DOHH2 (cell line): ENCODE results near the gene NFKBIE.

Source experiments
- H3F3A ChIP-seq: fragments of 200-600 bp; sonication (generic), shearing (Covaris generic); 2 replicates; pipeline ENCODE4 v1.6.0; 2016; ENCODE audit warnings: antibody characterized with exemption, mild to moderate bottlenecking; ENCODE audit not compliant: control insufficient read depth, insufficient read depth
- H3K27ac ChIP-seq: fragments of 200-600 bp; sonication (generic); 2 replicates; pipeline ENCODE4 v1.5.1; 2014; ENCODE audit warnings: low read depth, mild to moderate bottlenecking, low read length, moderate library complexity
- H3K27me3 ChIP-seq: fragments of 200-600 bp; sonication (generic); 2 replicates; pipeline ENCODE4 v1.6.1; 2014; ENCODE audit warnings: mild to moderate bottlenecking, low read length, mixed read lengths; ENCODE audit not compliant: control insufficient read depth
- H3K36me3 ChIP-seq: fragments of 200-600 bp; sonication (generic); 2 replicates; pipeline ENCODE4 v1.6.1; 2014; ENCODE audit warnings: mild to moderate bottlenecking, low read length, moderate library complexity, mixed read lengths; ENCODE audit not compliant: control insufficient read depth
- H3K4me1 ChIP-seq: fragments of 200-600 bp; sonication (generic); 2 replicates; pipeline ENCODE4 v1.6.1; 2014; ENCODE audit warnings: mild to moderate bottlenecking, low read length, mixed read lengths; ENCODE audit not compliant: control insufficient read depth
- H3K4me2 ChIP-seq: fragments of 200-600 bp; sonication (generic); 2 replicates; pipeline ENCODE4 v1.6.0; 2014; ENCODE audit warnings: mild to moderate bottlenecking, low read length, moderate library complexity
- H3K4me3 ChIP-seq: fragments of 200-600 bp; sonication (generic); 2 replicates; pipeline ENCODE4 v1.5.1; 2014; ENCODE audit warnings: mild to moderate bottlenecking, low read length, mixed read lengths
- H3K79me2 ChIP-seq: fragments of 200-600 bp; sonication (generic); 2 replicates; pipeline ENCODE4 v1.6.1; 2014; ENCODE audit warnings: mild to moderate bottlenecking, low read length, mixed read lengths; ENCODE audit not compliant: control insufficient read depth
- H3K9me2 ChIP-seq: fragments of 200-600 bp; sonication (generic); replicated peaks from 2 replicates; pipeline ENCODE4 v1.6.1; 2014; ENCODE audit warnings: mild to moderate bottlenecking, low read length, mixed read lengths; ENCODE audit not compliant: control insufficient read depth
- H3K9me3 ChIP-seq: fragments of 200-600 bp; sonication (generic); 2 replicates; pipeline ENCODE4 v1.6.1; 2014; ENCODE audit warnings: antibody characterized with exemption, low read length, mixed read lengths; ENCODE audit not compliant: control insufficient read depth, insufficient read depth
- H4K20me1 ChIP-seq: fragments of 200-600 bp; sonication (generic); 2 replicates; pipeline ENCODE4 v1.6.0; 2014; ENCODE audit warnings: low read depth, mild to moderate bottlenecking, antibody characterized with exemption, low read length, moderate library complexity; ENCODE audit not compliant: control insufficient read depth, insufficient read depth
- EZH2phosphoT487 ChIP-seq: fragments of 200-600 bp; sonication (generic); IDR thresholded peaks from 2 replicates; pipeline ENCODE4 v1.6.1; 2017; ENCODE audit warnings: borderline replicate concordance, mild to moderate bottlenecking, antibody characterized with exemption, low read length, moderate library complexity, mixed read lengths
- TF ChIP-seq, protein P1 (sequence below): fragments of 200-600 bp; sonication (generic); IDR thresholded peaks from one replicate; pipeline ENCODE4 v1.5.1; 2014; ENCODE audit warnings: antibody characterized with exemption, mild to moderate bottlenecking, low read depth, low read length; ENCODE audit not compliant: poor library complexity, severe bottlenecking

NFKBIE gene

DNA sequence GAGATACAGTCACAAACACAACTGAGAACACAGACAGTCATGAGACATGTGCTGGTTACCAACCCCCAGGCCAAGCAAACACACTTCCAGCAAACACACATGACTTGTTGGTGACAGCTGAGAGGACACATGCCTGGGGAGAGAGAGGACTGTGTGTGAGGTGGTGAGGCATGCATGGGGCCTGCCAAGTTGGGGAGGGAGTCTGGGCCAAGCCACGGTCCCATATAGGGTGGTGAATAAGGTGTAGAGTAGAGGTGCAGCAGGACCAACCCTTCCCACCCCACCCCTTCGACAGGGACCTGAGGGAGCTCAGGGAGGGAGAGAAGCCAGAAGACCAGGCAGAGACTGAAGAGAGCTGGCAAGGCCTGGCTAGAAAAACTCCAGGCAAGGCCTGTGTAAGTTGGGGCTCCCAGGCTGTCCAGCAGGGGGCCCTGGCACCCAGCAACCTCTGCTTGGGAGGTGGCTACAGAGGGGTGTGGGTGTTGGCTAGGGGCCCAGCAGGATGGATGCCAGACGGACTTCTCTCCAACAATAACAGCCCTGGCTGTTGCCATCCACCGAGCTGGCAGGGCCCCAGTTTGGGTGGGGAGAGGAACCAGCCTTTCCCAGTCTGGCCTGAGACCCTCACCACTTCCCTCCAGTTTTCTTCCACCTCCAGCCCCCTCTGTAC, 43.9 kb downstream of the NFKBIE start:
- Histone ChIP-seq H3K79me2 (peaks cover 29% of the 10 kb centered on the region), H3F3A (peaks cover 22% of the 10 kb centered on the region), H3K36me3 (peaks cover 16% of the 10 kb centered on the region), H3K4me2 (peak overlapping the region; percentile 19), H3K4me3 (no peak overlapping the region), H3K27me3 (no peaks in the 10 kb centered on the region), H4K20me1 (peaks cover 11% of the 10 kb centered on the region; the same call in 1 of the 2 replicates), H3K27ac (peak overlapping the region; percentile 47), H3K9me3 (no peaks in the 10 kb centered on the region), H3K4me1 (peaks cover 81% of the 10 kb centered on the region), H3K9me2 (no peaks in the 10 kb centered on the region)
- TF ChIP-seq EZH2phosphoT487, result no peak
- TF ChIP-seq, protein P1, sequence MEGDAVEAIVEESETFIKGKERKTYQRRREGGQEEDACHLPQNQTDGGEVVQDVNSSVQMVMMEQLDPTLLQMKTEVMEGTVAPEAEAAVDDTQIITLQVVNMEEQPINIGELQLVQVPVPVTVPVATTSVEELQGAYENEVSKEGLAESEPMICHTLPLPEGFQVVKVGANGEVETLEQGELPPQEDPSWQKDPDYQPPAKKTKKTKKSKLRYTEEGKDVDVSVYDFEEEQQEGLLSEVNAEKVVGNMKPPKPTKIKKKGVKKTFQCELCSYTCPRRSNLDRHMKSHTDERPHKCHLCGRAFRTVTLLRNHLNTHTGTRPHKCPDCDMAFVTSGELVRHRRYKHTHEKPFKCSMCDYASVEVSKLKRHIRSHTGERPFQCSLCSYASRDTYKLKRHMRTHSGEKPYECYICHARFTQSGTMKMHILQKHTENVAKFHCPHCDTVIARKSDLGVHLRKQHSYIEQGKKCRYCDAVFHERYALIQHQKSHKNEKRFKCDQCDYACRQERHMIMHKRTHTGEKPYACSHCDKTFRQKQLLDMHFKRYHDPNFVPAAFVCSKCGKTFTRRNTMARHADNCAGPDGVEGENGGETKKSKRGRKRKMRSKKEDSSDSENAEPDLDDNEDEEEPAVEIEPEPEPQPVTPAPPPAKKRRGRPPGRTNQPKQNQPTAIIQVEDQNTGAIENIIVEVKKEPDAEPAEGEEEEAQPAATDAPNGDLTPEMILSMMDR, result peak; percentile 91

DNA sequence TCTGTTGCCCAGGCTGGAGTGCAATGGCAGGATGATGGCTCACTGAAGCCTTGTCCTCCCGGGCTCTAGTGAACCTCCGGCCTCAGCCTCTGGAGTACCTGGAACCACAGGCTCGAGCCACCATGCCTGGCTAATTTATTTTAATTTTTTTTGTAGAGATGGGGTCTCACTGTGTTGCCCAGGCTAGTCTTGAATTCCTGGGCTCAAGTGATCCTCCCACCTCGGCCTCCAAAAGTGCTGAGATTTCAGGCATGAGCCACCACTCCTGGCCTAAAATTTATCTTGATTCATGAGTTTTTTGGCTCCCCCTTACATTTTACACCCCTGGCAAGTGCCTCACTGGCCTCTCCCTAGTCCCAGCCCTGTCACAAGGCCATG, 44.4 kb downstream of the NFKBIE start:
- peak overlapping the region; percentile 47 for H3K27ac ChIP-seq
- peaks cover 11% of the 10 kb centered on the region for H3K36me3 ChIP-seq
- peak overlapping the region; percentile 19 for H3K4me2 ChIP-seq
- H3K9me3 ChIP-seq, result no peaks in the 10 kb centered on the region
- peaks cover 22% of the 10 kb centered on the region for H3F3A ChIP-seq
- no peak overlapping the region for H3K4me3 ChIP-seq
- TF ChIP-seq EZH2phosphoT487, result no peak
- TF ChIP-seq, protein P1, result no peak
- no peaks in the 10 kb centered on the region for H3K27me3 ChIP-seq
- peaks cover 76% of the 10 kb centered on the region for H3K4me1 ChIP-seq
- peaks cover 23% of the 10 kb centered on the region for H3K79me2 ChIP-seq
- H3K9me2 ChIP-seq, result no peaks in the 10 kb centered on the region
- peaks cover 5% of the 10 kb centered on the region; the same call in 1 of the 2 replicates for H4K20me1 ChIP-seq

DNA sequence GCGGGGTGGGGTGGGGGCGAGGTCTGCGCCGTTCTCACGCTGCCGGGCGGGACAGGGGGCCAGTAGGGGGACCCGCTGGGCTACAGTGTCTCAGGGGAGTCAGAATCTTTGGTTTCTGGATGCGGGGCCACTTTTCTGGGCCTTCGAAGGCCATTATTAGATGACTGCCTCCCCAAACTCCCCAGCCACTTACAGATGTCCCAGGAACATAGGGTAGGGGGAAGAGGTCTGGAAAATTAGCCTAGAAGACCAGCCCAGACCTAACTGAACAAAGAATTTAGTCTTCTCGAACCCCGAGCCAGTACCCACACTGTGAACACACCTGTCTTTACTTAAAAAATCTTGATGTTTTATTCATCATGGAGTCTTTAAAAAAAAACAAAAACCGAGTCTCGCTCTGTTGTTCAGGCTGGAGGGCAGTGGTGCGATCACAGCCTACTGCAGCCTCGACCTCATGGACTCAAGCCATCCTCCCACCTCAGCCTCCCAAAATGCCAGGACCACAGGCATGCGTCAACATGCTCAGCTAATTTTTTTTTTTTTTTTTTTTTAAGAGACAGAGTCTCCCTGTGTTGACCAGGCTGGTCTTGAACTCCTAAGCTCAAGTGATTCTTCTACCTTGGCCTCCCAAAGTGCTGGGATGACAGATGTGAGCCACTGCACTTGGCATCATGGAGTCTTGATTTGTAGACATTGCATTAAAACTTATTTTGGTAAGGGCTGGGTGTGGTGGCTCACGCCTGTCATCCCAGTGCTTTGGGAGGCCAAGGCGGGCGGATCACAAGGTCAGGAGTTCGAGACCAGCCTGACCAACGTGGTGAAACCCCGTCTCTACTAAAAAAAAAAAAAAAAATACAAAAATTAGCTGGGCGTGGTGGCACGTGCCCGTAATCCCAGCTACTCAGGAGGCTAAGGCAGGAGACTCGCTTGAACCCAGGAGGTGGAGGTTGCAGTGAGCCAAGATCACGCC, 45.3 kb downstream of the NFKBIE start:
- H3F3A ChIP-seq, result peaks cover 22% of the 10 kb centered on the region
- no peaks in the 10 kb centered on the region for H3K27me3 ChIP-seq
- H3K79me2 ChIP-seq, result peaks cover 15% of the 10 kb centered on the region
- H3K9me3 ChIP-seq, result no peaks in the 10 kb centered on the region
- H3K27ac ChIP-seq, result peak overlapping the region; percentile 63
- H3K36me3 ChIP-seq, result peaks cover 8% of the 10 kb centered on the region; the same call in 1 of the 2 replicates
- TF ChIP-seq, protein P1, result no peak
- TF ChIP-seq EZH2phosphoT487, result no peak
- no peaks in the 10 kb centered on the region for H3K9me2 ChIP-seq
- H3K4me2 ChIP-seq, result peak overlapping the region; percentile 99; the same call in 1 of the 2 replicates
- H3K4me3 ChIP-seq, result 0 out of 2 replicates have a peak overlapping the region, but pooled peaks have one; percentile 12
- H4K20me1 ChIP-seq, result peaks cover 5% of the 10 kb centered on the region; the same call in 1 of the 2 replicates
- peaks cover 68% of the 10 kb centered on the region for H3K4me1 ChIP-seq
